Head of caudate nucleus (tissue), 42 donors: ENCODE data around the gene SETD3.
A peak's percentile ranks its signal among the peaks of the same experiment; 100 is the strongest.

Experiments
- DNase-seq, 42 donors: peaks; one replicate each; pipeline versions ENCODE4 v3.0.0 to v3.0.0-alpha.2; 2020 to 2021; ENCODE audit warnings: mixed read lengths in 7 of 42
- intact Hi-C: fragments of 100-400 bp; cut with DNase I; formaldehyde crosslinking; loops from one replicate; pipeline ENCODE4 v1.15.0; 2022

SETD3 gene

DNA sequence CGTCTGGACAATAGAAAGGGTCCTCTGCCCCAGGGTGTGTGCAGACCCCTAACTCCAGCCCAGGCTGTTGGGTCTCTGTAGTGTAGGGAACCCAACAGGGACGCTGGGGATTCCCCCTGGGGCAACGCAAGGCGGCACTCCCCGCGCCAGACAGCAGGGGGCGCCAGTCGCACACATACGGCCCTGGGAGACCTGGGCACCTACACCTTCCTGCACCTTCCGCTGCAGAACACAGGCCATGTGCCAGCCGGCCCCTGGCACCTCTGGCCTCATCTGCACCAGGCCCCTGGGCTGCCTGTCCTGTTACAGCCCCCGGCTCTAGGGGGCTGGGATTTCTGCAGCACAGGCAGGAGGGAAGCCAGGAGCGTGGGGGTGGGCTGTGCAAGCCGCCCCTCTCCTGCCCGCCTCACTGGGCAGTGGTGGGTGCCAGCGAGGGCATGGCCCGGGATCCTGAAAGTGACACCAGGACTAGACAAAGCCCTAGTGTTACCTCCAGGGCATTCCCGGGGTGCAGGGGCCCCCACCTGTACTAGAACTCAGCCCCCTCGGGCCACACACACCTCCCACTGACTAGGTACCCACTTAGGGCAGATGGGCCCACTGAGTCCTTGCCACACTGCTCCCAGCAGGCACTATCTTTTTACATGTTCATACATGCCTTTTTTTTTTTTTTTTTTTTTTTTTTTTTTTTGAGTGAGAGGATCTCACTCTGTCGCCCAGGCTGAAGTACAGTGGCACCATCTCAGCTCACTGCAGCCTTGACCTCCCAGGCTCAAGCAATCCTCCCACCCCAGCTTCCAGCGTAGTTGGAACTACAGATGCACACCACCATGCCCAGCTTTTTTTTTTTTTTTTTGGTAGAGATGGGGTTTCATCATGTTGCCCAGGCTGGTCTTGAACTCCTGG, 38.0 kb upstream of the SETD3 start:
- DNase-seq: peak; percentile 56 to 91 (median 79)
- intact Hi-C loops: no loop called here

DNA sequence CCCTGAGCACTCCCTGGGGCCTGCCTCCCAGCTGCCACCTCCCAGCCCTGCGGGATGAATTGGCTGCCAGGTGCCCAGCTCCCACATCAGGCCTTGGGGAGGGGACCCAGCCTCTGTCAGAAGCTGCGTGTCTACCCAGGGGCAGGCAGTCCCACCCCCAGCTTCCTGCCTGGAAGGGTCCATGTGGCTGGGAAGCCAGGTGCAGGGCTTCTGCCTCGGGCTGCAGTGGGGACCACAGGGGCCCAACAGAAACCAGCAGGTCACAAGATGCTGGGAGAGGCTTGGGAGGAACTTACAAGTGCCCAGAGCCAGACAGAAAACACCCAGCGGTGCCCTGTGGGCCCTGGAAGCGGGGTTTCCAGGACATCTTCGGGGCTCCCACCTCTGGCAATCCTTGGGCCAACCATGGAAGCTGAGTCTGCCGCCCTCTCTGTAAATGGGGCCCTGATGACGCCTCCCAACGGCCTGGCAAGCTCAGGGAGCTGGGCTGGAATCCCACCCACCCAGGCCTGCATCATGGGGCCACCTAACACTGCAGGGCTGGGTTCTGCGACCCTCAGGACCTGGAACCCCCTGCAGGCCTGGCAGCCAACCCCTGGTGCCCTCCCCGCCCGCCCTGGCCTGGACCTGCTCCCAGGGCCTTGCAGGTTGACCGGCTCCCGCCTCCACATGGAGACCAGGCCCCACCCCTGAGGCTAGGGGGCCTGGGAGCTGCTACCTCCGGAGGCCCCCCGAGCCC, 37.2 kb upstream of the SETD3 start:
- intact Hi-C loops: loop anchor here (2.0 kb wide), 1 partner anchor 111 kb away; no protein-coding TSS in a partner anchor
- DNase-seq: peak in 10 of 42 donors; percentile 1 to 29 (median 11)

DNA sequence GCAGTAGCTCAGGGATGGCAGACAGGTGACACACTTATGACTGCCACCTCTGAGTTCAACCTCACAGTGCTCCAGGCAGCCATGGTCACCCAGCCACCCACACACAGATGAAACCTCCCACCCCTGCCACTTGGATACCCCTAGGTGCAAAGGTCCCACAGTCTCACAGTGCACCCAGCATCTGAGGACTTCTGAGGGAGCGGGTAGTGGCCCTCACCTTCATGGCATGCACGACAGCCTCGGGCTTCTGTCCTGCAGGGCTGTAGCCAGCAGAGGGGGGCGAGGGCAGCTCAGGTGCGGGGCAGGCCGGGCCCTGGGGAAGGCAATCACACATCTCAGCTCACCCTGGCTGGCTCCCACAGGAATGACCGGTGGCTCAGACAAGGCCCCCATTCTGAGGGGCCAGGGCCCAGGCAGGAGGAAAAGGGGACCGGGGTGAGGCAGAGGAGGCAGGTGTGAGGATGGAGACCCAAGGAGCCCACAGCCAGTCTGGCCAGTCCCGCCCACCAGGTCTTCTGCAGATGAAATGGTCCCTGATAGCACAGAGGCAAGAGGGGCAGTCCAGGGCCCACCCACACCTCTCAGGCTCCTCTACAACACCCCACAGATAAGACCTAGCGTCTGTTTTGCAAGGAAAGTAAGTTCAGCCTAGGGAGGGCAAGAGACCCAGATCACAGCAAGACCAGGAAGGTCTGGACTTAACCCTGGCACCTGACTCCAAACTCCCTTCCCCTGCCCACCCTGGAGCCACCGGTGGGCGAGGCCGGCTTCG, 36.4 kb upstream of the SETD3 start:
- intact Hi-C loops: loop anchor here (2.0 kb wide), 1 partner anchor 112 kb away; no protein-coding TSS in a partner anchor
- peak in 8 of 42 donors; percentile 3 to 27 (median 10) for DNase-seq

DNA sequence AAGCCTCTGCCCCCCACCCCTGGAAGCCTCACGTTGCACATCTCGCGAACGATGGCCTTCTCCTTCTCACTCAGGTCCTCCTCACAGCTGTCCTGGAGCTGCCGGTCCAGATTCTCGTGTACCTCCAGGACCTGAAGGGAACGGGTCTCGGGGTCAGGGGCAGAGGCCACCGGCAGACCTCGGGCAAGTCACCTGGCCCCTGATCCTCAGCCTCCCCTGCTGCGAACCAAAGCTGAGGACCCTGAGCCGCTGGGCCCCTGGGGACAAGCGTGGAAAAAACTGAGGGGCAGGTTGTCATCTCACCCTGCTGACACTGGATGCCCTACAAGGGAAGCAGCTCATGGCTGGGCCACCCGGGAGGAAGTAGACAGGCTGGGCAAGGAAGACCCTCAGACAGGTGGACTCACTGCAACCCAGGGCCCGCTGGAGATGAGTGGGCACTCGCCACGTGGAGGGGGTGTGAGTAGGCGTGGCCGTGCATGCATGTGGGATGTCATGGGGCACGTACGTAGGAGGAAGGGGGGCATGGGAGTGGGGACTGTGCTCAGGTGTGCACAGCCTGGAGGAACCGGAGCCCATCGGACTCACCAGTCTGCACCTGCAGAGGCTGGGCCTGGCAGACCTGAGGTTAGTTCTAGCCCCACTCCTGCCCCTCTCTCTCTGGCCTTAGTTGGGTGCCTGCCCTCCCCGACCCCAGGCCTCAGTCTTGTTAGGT, 35.7 kb upstream of the SETD3 start:
- intact Hi-C loops: loop anchor here (2.0 kb wide), 1 partner anchor 112 kb away; no protein-coding TSS in a partner anchor
- peak in 12 of 42 donors; percentile 3 to 40 (median 14) for DNase-seq

DNA sequence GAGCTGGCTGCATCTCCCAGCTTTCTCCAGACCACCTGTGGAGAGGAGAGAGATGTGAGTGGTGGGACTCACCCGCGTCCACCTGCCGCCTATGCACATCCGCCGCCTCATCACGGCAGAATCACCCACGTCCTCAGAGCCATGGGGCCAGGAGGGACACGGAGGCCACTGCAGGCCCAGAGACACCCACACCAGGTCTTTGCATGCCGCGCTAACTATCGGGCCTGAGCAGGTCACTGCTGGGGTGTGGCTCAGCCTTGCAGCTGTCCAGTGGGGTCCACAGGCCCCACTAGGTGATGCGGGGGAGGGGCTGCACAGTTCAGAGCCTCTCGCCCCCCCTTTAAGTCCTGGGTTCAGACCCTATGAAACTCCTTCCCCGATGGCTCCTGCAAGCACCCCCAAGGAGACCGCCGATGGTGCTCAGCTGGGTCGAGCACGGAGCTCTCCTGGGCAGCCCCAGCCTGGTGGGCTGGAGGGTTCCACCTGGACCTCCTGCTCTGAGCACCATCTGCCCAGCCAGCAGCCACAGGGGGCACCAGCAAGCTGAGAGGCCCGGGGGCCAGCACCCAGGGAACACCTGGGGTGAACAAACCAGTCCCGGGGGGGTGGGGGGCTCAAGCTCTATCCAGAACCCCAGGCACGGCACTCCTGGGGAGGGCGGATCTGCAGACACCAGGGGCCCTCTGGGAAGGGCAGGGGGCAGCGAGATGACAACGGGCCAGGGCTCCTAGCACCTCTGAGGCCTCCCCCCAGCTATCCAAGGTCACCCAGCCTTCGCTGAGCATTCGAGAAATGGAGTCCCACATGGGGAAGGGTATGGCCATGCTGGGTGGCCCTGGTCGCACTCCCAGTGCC, 34.9 kb upstream of the SETD3 start:
- intact Hi-C loops: loop anchor here (2.0 kb wide), 1 partner anchor 113 kb away; no protein-coding TSS in a partner anchor
- DNase-seq: peak in 7 of 42 donors; percentile 2 to 27 (median 16)

DNA sequence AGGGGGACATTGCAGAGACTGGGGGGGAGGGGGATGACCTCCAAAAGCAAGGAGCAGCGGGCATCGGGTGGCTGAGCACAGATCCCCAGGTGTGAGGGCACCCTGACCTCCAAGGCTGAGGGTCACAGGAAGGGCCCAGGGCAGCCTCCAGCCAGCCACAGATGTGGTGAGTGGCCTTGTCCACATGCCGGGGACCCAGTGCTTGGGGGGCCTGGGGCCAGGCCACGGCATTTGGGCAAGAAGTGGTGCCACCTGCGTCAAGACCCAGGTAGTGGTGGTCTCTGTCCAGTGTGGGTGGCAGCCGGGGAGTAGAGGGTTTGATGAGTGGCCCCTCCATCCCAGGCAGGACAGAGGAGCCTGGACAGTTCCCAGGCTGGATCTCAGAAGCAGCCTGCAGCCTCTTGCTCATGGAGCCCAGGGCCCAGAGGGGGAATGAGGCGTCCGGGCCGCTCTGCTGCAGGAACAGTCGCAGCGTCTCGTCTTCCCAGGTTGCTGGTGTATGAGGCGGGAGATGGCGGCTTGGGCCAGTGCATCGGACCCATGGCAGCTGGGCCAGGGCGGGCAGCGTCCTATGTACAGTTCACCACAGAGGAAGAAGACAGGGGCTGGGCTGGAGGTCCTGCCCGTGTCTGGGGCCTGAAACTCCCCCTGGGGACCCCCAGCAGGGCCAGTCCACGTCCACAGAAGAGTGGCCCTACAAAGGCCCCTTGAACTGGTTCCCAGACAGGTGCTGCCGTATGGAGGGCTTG, 34.1 kb upstream of the SETD3 start:
- DNase-seq: peak in 15 of 42 donors; percentile 3 to 43 (median 15)
- intact Hi-C loops: no loop called here

DNA sequence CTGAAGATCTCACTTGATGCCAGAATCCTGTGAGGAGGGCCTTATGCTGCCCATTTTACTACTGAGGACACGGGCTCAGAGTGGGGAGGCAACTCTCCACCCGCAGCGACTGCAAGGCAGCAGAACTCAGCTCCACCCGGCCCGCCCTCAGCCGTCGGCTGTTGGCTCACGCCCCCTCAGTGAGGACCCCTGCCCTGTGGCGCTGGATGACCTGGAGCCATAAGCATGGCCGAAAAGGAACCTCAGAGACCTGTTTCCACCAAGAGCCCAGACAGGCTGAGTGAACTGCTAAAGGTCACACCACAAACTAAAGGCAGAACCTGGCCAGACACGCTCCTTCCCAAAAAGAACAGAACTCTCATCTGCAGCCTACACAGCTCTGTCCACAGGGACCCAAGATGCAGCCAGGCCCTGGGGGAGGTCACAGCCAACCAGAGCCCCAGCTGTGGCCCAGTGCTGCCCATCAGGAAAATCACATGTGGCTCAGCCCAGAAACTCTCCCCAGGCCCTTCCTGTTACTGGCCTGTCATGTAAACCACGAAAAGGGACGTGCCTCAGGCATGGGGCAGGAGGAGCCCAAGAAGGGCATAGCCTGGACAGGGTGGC, 33.4 kb upstream of the SETD3 start:
- DNase-seq: peak in 11 of 42 donors; percentile 2 to 41 (median 12)
- intact Hi-C loops: no loop called here

DNA sequence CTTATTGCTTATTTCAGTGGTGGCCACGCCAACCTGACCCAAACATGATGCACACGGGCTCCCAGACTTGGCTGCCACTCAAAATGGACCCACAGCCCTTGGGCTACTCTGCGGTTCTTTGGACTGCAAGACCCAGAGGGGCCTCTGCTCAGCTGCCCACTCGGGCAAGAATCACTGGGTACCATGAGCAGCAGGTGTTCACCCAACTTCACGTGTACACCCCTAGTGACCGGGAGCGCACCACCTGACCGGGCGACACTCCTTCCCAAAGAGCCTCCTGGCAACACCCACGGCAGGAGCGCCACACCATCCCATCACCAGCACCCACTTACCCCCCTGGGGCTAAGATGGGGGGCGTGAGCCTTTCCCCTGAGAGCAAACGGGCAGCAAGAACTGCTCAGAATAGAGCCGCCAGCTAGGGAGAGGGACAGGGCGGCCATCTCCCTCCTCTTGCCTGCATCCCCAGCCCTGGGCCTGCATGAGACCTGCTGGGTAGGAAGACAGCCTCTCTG, 32.6 kb upstream of the SETD3 start:
- intact Hi-C loops: no loop called here
- DNase-seq: peak in 12 of 42 donors; percentile 3 to 32 (median 14)

DNA sequence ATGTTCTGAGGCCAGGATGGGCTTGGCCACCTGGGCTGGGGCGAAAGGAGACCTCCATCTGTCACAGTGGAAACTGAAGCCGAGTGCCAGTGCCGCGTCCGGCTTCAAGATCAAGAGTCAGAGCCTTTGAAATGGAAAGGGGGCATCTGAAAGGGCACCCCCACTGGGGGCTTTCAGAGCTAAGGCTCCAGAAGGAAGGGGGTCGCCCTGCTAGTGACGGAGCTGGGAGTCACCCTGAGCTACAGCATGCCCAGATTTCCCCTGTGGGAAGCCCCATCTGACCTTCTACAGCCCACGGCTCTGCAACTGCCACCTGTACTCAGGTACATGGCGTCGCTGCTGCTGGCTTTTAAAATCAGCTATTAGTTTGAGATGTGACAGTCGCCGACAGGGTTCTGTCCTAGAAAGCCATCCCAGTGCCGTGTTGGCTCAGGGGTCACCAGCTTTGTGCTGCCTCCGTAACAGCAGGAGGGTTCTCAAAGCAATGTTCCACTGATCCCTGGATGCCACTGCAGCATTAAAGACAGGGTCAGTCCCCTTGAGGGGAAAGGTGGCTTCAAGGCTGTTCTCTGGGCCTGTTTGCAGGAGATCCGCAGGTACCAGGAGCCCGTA, 32.0 kb upstream of the SETD3 start:
- DNase-seq: peak in 14 of 42 donors; percentile 1 to 43 (median 15)
- intact Hi-C loops: no loop called here

DNA sequence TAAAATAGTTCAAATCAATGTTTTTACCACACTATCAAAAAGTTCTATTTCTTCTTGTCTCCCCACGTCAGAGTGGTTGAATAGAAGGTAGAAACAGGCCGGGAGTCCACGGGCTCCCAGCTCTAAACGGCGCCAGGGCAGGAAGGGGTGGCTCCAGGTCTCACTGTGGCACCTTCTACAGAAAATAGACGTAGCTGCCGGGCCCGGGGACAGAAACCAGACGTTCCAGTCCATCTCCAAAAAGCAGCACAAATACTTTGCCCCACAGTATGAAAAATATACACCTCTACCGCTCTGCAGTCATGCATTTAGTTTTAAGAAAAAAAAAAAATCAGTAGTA, 31.4 kb upstream of the SETD3 start:
- intact Hi-C loops: no loop called here
- peak in 10 of 42 donors; percentile 2 to 37 (median 15) for DNase-seq

DNA sequence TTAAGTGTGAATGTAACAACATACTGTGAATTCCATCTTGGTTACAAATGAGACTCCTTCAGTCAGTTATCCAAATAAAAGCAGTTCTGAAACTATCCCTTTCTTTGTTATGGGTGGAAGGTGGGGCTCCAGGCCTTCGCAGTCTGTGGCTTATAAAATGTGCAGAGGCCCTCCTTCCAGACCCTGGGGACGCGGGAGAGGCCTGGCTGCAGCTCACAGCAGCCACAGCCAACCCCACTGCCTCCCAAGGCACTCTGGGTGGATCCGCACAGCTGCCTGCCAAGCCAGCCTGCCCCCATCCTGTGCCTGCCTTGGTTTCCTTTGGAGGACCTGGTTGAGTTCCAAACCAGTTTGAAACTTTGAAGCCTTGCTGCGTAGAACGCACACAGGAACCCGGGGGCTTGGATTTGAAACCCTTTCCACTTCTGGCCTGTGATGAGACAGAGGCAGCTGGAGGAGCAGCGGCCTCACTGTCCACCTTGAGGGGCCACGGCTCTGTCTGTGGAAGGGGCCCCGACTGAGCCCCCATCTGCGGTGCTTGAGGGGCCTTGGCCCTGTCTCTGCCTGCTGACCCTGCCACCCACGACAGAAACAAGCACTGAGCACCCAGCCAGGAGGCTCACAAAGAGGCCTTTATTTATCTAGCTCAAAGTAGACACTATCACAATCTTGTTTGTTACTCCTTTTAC, 30.9 kb upstream of the SETD3 start:
- peak in 34 of 42 donors; percentile 26 to 69 (median 47) for DNase-seq
- intact Hi-C loops: no loop called here

DNA sequence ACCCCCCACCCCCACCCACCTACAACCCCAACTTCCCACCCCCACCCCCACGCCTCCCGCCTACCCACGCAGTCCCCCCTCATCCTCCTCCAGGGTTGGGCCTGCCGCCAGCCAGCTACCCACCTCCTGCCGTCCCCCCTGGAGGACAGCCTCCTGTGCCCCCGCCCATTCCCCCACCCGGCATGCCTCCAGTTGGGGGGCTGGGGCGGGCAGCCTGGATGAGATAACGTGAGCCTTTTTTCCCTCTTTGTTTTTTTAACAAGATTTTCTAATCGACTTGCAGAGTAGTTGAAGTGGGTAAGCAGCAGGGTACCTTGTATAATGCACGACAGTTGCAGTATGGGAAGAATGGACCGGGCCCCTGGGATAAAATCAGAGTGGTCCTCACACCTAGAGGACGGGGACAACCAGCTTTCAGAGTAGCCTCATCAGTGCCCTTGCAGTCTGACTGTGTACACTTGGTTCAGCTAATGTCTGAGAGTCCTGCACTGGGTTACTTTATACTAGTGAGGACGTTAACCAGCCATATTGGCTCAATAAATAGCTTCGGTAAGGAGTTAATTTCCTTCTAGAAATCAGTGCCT, 30.0 kb upstream of the SETD3 start:
- intact Hi-C loops: no loop called here
- peak in 2 of 42 donors; percentile 9 to 35 for DNase-seq

DNA sequence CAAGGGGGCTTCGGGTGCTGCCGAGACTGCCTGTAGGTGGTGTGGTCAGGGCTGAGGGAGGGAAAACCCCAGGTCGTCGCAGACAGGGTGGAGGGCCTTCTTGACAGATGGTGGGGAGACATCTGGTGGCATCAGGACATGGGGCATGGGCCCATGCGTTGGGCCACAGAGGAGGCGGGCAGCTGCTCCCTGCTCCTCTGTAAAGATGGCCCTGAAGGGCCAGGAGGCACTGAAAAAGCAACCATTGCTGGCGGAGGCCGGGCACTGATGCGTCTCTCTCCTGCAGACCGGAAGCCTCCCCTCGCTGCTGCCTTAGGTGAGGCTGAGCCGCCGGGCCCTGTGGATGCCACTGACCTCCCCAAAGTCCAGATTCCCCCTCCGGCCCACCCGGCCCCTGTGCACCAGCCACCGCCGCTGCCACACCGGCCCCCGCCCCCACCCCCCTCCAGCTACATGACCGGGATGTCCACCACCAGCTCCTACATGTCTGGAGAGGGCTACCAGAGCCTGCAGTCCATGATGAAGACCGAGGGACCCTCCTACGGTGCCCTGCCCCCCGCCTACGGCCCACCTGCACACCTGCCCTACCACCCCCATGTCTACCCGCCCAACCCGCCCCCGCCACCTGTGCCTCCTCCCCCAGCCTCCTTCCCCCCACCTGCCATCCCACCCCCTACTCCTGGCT, 29.4 kb upstream of the SETD3 start:
- peak in 6 of 42 donors; percentile 2 to 30 (median 10) for DNase-seq
- intact Hi-C loops: no loop called here
